ENCODE measurements around the gene QPRT.
"Not testable (repeated sequence)": the region's sequence is repeated elsewhere in the genome, so short reads cannot be mapped to it uniquely, and the experiment has no call there.

QPRT gene

DNA sequence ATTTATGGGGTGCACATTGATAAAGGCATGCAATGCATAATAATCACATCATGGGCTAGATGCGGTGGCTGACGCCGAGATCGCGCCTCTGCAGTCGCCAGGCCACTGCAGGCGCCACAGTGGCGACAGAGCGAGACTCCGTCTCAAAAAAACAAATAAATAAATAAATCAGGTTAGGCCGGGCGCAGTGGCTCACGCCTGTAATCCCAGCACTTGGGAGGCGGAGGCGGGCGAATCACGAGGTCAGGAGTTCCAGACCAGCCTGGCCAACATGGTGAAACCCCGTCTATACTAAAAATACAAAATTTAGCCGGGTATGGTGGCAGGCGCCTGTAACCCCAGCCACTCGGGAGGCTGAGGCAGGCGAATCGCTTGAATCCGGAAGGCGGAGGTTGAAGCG lies 13.6 kb downstream of the QPRT start:
- DNase-seq (ENCODE audit: low read depth in 2 of 2) = not testable (repeated sequence)

DNA sequence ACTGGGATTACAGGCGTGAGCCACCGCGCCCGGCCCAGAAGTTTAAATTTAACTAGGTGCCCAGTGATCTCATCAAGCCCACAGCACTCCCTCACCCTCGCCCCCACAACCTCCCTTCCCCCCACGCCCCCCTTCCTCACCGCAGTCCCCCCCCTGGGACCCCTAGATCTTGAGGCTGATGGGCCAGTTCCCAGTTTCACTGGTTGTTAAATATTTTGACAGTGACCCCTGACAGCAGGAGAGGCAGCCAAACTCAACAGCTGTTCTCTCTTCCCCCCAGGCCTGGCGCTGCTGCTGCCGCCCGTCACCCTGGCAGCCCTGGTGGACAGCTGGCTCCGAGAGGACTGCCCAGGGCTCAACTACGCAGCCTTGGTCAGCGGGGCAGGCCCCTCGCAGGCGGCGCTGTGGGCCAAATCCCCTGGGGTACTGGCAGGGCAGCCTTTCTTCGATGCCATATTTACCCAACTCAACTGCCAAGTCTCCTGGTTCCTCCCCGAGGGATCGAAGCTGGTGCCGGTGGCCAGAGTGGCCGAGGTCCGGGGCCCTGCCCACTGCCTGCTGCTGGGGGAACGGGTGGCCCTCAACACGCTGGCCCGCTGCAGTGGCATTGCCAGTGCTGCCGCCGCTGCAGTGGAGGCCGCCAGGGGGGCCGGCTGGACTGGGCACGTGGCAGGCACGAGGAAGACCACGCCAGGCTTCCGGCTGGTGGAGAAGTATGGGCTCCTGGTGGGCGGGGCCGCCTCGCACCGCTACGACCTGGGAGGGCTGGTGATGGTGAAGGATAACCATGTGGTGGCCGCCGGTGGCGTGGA lies 15.6 kb downstream of the QPRT start:
- DNase-seq (ENCODE audit: low read depth in 2 of 2) = no peak

DNA sequence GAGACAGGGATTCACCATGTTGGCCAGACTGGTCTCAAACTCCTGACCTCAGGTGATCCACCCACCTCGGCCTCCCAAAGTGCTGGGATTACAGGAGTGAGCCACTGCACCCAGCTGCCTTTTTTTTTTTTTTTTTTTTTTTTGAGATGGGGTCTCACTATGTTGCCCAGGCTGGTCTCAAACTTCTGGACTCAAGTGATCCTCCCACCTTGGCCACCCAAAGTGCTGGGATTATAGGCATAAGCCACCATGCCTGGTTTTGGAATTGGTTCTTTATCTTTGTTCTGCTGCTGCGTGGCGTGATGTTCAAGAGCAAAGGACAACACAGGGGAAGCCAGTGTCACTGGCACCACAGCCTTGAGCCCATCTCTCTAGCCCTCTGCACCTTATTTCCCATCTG lies 16.7 kb downstream of the QPRT start:
- not testable (repeated sequence) for DNase-seq (ENCODE audit: low read depth in 2 of 2)

DNA sequence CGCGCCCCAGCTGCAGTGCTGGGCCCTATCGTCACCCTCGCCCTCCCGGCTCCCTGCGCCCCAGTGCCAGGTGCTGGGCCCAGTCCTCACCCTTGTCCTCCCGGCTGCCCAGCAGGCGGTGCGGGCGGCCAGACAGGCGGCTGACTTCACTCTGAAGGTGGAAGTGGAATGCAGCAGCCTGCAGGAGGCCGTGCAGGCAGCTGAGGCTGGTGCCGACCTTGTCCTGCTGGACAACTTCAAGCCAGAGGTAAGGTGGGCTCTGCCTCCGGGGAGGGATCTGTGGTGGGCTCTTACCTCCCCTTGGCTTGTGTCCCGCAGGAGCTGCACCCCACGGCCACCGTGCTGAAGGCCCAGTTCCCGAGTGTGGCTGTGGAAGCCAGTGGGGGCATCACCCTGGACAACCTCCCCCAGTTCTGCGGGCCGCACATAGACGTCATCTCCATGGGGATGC lies 17.9 kb downstream of the QPRT start:
- DNase-seq (ENCODE audit: low read depth in 2 of 2) = no peak

DNA sequence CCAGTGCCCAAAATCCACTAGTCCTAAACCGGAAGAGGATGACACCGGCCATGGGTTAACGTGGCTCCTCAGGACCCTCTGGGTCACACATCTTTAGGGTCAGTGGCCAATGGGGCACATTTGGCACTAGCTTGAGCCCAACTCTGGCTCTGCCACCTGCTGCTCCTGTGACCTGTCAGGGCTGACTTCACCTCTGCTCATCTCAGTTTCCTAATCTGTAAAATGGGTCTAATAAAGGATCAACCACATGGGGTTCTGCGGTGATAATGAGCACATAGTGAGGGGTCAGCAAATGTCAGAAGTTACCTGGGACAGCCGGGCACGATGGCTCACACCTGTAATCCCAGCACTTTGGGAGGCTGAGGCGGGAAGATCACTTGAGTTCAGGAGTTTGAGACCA lies 18.4 kb downstream of the QPRT start:
- DNase-seq (ENCODE audit: low read depth in 2 of 2) = no peak

DNA sequence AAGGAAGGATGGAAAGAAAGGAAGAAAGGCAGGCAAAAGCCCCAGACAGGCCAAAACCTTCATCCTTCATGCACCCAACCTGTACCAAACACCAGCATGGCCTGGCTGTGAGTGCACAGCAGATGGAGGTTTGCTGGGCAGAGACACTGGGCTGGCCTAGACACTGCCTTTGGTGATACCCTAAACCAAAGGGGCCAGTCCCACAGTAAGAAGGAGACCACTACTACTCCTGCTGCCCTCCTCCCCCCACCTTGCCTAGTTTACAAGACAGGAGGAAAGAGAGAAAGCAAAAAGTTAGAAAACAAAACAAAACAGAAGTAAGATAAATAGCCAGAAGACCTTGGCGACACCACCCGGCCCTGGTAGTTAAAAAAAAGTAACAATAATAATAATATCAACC lies 19.1 kb downstream of the QPRT start:
- no peak for DNase-seq (ENCODE audit: low read depth in 2 of 2)

DNA sequence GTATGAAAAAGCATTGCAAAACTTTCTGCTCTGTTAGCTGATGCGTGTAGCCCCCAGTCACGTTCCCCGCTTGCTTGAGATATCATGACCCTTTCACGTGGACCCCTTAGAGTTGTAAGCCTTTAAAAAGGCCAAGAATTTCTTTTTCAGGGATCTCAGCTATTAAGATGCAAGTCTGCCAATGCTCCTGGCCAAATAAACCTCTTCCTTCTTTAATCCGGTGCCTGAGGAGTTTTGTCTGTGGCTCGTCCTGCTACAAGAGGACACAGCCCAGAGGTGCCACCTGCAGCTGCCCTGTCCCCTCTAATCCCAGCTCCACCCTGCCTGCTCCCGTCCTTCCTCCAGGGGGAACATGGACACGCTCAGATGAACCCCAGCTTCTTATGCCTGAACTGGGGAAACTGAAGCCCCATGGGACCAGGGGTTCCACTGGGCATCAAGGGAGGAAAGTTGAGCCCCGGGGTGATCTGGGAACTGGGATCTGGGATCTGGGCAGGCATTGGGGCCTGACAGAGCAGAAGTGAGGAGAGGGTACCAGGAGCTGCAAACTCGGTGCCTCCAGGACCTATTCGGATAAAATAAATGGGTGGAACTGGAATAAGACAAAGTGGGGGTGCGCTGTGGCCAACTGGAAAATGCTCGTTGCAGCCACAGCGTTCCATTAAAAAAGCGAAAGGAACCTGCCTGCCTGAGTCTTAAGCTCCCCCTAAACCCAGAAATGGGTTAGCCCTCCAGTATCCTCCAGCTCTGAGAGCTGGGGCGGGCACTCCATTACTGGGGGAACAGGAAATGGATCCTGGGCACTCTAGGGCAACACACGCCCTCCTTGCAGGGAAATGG lies 19.7 kb downstream of the QPRT start:
- no peak for DNase-seq (ENCODE audit: low read depth in 2 of 2)

DNA sequence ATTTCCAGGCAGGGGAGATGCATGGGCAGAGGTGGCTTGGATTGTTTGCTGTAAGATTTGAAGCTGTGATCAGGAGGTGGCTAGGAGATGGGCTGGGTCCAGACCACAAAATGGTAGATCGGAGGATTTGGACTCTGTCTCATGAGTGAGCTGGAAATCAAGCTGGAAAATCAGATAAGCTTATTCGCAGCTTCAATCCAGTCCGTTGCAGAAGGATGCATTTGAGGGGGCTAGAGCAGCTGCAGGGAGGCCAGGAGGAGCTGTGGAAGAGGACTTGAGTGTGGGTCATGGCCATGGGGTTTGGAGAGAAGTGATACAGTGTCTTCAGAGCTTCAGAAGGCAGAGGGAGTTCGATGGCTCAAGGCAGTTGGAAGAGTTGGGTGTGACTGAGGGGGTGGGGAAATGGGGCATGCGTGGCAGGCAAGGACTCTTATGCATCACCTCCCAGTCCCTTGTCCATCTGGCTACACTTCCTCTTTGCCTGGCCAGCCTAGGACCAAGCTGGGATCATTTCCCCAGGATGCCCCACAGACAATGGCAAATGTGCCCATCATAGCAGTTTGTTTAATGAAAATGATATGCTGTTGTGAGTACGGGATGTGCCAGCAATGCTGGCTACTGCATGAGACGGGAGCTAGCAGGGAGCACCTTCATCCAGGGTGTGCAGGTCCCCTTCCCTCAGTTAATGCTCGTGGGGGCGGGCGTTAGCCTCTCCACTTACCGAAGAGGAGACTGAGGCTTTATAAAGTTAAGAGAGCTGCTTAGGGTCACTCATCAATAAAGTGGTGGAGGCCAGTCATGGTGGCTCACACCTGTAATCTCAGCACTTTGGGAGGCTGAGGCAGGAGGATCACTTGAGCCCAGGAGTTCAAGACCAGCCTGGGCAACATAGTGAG lies 20.6 kb downstream of the QPRT start:
- DNase-seq (ENCODE audit: low read depth in 2 of 2) = no peak

DNA sequence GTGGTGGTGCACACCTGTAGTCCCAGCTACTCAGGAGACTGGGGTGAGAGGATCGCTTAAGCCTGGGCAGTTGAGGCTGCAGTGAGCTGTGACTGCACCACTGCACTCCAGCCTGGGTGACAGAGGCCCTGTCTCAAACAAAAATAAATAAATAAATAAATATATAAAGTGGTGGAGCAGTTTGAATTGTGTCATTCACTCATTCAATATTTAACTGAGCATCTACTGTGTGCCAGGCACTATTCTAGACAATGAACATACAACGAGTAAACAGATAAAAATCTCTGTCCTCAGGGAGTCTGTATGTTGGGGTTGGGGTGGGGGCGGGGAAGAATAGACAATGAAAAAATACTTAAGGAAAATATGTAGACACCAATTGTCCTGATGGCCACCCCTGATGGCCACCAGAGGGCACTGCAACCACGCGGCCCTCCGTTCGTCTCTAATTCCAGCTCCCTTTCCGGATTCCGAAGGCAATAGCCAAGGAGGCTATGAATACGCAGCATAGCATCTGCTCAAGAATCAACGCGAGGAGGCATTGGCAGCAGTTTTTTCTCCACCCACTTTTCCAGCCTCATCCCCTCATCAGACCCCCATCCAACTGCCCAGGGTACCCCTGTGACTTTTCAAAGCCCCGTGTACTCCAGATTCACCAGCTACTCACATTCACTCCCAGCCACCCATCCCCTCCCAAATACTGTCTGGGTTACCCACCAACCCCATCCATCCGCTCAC lies 21.4 kb downstream of the QPRT start:
- DNase-seq (ENCODE audit: low read depth in 2 of 2) = peak; percentile 59 to 64

DNA sequence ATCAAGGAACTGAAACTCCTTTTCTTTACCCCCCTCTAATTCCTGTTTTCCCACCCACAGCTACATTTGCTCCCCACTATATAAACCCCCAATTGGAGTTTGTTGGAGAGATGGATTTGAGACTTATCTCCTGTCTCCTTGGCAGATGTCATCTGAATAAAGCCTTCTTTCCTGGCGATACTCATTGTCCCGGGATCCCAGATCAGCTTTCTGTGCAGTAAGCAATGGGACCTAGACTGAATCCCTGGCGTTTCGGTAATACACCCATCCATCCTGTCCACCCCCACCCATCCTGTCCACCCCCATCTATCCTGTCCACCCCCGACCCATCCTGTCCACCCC lies 22.2 kb downstream of the QPRT start:
- no peak for DNase-seq (ENCODE audit: low read depth in 2 of 2)

DNA sequence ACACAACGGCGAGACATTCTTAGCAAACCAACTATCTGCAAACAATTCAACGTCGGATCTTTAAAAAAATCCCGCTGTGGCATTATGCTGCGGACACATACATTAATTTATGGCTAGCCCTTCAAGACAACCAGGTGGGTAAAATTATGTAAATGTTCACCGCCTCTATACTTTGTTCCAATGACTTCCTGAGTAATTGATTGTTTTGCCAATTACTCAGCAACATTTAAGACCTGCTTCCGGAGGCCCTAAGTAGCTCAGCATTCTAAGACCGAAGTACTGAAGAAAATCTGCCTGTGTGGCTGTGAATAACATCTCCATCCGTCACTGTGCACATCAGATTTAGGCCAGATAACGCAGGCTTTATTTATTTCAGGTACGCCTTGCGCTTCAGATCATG lies 23.3 kb downstream of the QPRT start:
- DNase-seq (ENCODE audit: low read depth in 2 of 2) = no peak

DNA sequence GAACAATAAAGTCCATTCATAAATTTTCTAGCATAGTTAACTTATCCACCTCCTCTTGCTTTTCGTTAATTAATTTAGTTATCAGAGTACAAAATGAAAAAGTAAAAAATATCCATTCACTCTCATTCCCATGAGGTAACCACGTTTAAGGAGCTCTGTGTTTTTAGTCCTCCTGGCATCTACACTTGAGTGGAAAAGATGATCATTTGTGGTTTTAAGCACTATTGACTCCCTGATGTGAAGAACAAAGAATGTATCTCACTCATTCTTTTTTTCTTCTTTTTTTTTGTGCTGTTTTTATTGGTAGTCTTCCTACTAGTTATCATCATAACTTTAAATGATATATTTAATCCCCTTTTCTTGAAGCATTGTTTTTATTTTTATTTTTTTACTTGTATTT lies 26.1 kb downstream of the QPRT start:
- DNase-seq (ENCODE audit: low read depth in 2 of 2) = no peak

DNA sequence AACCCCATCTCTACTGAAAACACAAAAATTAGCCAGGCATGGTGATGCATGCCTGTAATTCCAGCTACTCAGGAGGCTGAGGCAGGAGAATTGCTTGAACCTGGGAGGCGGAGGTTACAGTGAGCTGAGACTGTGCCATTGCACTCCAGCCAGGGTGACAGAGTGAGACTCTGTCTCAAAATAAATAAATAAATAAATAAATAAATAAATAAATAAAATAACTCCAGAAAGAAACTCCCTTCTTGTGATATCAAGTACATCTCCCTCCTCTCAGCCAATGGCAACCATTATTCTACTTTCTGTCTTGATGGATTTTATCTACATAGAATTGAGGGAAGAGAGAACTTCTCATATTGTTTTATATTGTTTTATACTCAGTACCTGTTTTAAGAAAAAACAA lies 28.2 kb downstream of the QPRT start:
- DNase-seq (ENCODE audit: low read depth in 2 of 2) = not testable (repeated sequence)

DNA sequence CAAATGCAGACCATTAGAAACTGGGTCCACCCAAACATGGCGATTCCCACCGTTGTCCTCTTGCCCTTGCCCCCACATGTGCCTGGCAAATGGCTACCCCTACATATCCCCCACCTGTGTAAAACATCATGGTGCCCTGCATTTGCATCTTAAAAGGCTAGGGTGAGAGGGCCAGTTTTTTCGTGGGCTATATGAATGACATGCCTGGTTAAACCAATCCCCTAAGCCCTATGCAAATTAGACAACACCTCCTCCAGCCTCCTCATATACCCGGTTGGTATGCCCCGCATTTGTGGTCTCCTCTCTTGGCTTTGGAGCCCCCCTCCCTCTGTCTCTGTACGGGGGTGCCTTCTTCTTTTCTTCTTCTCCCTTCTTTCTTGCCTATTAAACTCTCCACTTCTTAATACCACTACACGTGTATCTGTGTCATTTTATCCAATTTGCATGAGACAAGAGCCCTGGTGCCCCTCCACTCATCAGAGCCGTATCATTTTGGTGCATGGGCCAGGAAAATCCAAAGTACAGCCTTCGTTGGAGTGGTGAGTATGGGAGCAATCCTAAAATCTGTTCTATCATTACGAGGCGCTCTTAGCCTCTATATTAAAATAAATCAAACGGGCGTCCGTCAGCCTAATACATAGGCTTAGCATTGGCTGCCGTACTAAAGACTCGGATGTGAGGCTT lies 30.1 kb downstream of the QPRT start:
- DNase-seq (ENCODE audit: low read depth in 2 of 2) = no peak

DNA sequence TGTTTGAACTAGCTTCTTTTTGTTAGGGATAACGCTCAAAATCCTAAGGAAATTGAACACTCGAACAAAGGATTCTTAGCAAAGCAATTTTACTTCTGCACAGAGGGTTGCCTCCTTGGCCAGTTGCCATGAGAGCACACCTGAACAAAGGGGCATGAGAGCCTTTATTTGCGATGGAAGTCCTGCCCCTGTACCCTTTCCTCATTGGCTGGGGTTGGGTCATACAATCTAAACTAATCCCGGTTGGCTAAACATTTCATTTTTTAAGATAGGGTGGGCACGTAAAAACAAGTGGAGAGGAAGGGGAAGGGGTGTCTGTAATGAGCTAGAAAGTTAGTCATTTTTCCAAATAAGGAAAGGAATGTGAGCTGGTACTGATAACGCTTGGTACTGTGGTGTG lies 30.7 kb downstream of the QPRT start:
- not testable (repeated sequence) for DNase-seq (ENCODE audit: low read depth in 2 of 2)

DNA sequence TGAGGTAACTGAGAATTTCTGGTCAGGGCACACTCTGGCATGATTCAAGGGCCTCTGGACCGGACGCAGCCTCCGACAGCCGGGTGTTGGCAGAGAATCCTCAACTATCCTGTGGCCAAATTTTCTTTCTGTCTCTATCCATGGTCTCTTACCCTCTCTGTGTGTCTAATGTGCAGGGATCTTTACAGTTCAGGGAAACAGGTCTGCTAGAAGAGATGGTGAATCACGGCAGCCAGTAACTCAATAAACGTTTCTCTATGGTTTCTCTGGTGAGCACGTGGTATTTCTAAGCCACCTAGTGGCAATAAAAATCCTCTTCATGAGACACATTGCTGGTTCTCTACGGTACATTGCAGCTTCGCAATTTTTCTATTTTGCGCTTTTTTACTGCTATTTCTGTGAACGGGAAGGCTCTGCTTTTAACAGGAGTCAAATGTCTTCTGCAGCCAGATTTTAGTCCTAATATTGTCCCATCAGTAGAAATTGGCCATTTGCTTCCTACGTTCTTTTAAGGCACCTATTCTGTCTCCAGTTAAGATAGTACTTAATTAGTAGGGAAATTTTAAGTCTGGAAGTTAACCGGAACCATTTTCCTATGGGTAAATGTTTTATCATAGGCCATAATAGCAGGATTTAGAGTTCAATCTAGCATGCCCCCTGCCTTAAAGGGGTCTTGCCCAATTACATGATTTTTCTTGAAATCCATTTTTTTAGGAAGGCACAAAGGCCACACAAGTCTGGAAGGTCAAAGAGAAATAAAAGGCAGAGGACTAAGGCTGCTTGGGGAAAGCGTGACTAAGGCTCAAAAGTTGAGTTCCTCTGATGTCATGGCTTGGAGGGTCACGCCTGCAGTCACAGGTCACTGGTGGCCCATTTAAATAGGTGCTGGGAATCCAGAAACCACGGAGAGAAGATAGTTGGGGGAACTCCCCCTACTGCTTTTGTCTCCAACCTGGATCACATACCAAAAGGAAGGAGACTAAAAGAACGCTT lies 31.5 kb downstream of the QPRT start:
- peak in 1 of 2 donors; percentile 24 for DNase-seq (ENCODE audit: low read depth in 2 of 2)

DNA sequence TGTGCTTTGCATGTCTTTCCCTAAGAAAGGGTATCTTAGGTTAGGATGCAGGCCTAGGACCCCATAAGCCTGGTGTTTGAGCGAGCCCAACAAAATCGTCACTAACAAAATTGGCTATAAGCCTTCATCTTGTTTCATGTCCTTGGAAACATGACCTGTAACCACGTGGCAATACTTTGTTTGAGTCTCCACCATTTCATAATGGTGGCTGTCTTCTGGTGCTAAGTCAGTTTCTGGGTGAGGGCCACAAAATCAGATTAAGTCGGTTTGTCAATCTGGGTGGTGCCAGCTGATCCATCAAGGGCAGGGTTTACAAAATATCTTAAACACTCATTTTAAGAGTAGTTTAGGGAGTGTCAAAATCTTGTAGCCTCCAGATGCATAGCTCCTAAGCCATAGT lies 33.8 kb downstream of the QPRT start:
- DNase-seq (ENCODE audit: low read depth in 2 of 2) = no peak

DNA sequence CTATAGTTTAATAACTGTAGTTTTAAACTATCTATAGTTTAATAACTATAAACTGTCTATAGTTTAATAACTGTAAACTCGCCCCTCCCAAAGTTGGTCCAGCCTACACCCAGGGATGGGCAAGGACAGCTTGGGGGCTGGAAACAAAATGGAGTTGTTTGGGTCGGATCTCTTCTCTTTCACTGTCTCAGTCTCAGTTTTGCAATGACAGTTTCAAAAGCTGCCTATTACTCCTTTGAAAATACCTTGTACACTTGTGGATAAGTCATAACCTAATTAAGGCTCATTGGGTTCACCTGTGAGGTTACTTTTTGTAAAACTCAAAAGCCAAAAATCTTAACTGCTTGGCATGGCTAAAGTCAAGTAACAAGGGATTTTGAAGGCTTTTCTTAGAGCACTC lies 35.4 kb downstream of the QPRT start:
- no peak for DNase-seq (ENCODE audit: low read depth in 2 of 2)

DNA sequence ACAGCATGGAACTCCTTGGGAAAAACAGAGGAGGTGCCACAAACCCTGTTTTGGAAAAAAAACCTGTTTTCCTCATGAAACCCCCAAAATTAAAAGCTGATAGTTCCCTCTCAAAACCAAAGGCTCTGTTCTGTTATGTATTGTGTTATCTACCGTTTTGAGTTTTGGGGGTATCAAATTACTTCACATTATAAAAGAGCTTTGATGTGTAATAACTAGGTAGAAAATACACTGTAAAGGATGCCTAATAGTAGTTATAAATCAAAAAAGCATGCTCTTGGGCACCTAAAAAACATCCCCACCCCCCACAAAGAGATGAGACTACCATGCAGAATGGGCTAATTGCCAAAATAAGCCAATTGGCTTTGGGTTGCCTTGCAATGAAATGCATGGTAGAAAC lies 36.0 kb downstream of the QPRT start:
- no peak for DNase-seq (ENCODE audit: low read depth in 2 of 2)

DNA sequence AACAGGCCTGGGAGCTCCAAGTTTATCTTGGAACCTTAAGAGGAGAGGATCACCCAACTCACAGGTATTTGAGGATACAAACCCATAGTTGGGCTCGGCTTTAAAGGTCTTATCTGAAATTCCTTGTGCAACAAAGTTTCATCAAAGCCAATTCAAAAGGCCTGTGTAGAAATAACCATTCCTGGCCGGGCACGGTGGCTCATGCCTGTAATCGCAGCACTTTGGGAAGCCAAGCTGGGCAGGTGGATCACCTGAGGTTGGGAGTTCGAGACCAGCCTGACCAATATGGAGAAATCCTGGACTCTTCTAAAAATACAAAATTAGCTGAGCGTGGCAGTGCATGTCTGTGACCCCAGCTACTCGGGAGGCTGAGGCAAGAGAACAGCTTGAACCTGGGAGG lies 38.1 kb downstream of the QPRT start:
- DNase-seq (ENCODE audit: low read depth in 2 of 2) = no peak
